Cerebellar cortex (tissue), 1 donor: ENCODE data around the gene SYNM.

Experiments
- DNase-seq: peaks from one replicate; pipeline ENCODE4 v3.0.0-alpha.2; 2015; ENCODE audit warnings: low spot score

The SYNM gene

GRCh38 chr15:99167640-99168039 is 62.8 kb downstream of the SYNM start:
- no peak for DNase-seq

- DNase-seq, result no peak
Observed at GRCh38 chr15:99168601-99169580, 64.0 kb downstream of the SYNM start.

- DNase-seq, result peak; percentile 3
Observed at GRCh38 chr15:99169769-99170311, 65.0 kb downstream of the SYNM start.

- DNase-seq, result no peak
Observed at GRCh38 chr15:99170476-99171065, 65.7 kb downstream of the SYNM start.

- DNase-seq, result no peak
Observed at GRCh38 chr15:99172171-99172570, 67.3 kb downstream of the SYNM start.

GRCh38 chr15:99172989-99173388 is 68.1 kb downstream of the SYNM start:
- no peak for DNase-seq

GRCh38 chr15:99174567-99175395 is 69.9 kb downstream of the SYNM start:
- DNase-seq, result no peak

- no peak for DNase-seq
Observed at GRCh38 chr15:99176757-99177156, 71.9 kb downstream of the SYNM start.

- no peak for DNase-seq
Observed at GRCh38 chr15:99177679-99178078, 72.8 kb downstream of the SYNM start.

- DNase-seq, result no peak
Observed at GRCh38 chr15:99180086-99180963, 75.4 kb downstream of the SYNM start.

GRCh38 chr15:99180964-99181306 is 76.1 kb downstream of the SYNM start:
- DNase-seq, result no peak

- peak; percentile 1 for DNase-seq
Observed at GRCh38 chr15:99181545-99181971, 76.7 kb downstream of the SYNM start.

GRCh38 chr15:99182791-99183190 is 77.9 kb downstream of the SYNM start:
- DNase-seq, result no peak
